Globus pallidus (tissue), 1 donor: ENCODE data around the gene CCND3.

Experiments
- DNase-seq: peaks from one replicate; pipeline ENCODE4 v3.0.0-alpha.2; 2015; ENCODE audit warnings: low spot score

Gene CCND3

DNA sequence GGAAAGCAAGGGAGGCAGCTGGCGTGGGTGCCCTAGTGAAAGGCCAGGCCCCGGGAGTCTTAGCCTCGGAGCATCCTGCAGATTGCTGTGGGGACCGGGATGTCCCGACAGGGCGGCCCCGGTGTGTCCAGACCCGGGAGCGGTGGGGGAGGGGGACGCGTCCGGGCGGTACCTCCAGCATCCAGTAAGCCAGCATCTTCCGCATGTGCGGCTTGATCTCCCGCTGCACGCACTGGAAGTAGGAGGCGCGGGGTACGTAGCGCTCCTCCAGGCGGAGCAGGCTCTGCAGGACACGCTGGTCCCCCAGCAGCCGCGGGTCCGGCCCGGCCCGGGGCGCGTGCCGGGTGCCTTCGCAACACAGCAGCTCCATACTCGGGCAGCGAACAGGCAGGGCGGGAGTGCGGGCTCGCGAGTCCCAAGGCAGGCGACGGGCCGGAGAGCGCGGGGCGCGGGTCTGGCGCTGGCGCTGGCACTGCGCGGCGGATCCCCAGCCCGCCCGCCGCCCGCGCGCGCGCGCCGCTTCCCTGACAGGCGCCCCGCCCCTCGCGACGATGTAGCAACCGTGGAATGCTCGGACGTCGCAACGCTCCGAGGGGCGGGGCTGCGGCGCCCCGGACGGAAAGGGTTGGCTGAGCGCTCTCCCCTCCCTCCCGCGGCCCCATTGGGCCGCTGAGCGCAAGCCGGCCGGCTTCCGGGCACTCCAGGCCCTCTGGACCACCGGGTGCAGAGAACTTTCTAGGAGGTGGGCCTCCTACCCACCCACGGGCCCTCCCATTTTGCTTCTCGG is at the start of gene CCND3:
TSS of gene CCND3 (minus strand) at position 529 of the 787 bp plus-strand sequence. CDS start at position 370, 159 bp downstream.
- DNase-seq: peak; percentile 91

DNA sequence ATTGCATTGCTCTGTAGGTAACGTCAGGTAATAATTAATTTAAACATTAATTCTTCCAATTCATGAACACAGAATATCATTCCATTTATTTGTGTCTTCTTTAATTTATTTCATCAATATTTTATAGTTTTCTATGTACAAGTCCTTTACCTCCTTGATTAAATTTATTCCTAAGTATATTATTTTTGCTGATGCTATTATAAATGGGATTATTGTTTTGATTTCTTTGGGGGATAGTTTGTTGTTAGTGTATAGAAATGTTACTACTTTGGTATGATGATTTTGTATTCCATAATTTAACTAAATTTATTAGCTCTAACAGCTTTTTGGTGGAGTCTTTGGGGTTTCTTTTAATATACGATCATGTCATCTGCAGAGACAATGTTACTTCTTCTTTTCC is 44.7 kb upstream of the CCND3 start:
- DNase-seq: no peak

DNA sequence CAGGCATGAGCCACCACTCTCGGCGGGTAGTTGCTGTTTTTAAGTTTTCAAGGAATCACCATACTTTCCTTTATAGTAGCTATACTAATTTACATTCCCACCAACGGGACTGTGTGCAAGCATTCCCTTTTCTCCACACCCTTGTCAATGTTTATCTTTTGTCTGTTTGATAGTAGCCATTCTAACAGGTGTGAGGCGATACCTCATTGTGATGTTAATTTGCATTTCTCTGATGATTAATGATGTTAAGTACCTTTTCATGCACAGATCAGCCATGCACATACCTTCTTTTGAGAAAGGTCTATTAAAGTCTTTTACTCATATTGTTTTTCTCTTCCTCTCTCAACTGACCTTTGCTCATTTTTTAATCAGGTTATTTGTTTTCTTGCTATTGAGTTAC is 43.0 kb upstream of the CCND3 start:
- DNase-seq: no peak

DNA sequence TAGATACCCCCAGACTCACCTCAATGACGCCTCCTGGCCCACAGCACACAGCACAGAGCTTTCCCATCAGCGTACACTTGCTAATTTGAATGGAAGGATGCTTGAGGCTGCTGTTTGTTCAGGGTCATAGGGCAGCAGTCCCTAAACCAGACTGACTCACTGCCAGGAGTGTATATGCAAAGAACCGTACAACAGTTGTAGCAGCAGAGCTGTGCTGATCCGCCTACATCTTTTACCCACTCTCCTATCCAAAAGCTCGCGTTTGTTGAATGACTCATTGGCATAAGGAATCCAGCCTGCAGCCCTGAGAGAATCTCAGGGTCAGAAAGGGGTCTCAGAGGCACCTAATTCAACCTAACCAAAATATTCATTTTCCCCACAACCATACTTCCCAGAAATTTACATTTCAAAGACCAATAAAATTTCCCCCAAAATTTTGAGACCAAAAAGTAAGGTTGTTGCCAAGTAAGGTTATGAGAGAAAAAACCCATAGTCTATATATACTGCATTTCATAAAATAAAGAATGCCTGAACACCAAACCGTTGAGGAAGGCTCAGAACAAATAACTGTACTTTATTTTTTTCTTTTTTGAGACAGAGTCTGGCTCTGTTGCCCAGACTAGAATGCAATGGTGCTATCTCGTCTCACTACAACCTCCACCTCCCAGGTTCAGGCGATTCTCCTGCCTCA is 35.3 kb upstream of the CCND3 start:
- no peak for DNase-seq

DNA sequence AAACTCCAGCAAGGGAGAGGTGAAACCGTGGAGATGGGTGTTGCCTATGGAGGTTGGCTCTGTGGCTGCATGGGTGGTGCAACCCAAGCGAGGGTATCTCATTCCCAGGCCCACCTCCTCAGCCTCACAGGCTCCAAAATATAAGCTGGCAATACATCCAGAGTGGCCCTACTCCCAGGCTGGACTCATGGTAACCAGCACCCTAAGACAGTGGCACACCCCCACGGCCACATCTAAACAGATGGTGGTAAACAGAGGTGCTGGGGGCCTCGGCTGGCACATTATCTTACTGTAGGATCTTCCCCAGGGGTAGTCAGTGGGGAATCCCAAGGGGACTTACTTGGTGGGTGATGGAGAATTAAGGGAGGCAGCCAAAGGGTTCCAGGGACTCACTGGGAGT is 33.7 kb upstream of the CCND3 start:
- no peak for DNase-seq

DNA sequence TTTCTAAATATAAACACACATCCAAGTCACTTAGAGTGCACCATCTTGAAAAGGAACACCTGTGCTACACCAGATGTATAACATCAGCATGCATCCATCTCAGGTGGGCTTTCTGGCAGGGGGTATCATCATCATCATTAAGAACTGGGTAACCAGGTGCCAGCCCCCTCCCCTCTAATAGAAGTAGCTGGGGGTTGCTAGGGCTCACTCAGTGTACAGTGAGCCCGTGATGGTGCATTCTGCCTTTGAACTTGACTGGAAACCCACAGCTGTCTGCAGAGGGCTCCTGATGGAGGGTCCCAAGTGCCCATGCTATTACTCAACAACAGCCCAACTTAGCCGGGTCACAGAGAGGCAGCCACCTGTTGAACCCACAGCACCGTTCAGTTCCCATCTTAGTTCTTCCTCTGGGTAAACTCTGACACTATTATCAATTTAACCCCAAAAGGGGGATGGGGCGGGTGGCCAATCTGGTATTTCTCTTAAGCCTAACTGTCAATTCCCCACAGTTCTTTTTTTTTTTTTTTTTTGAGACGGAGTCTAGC is 32.7 kb upstream of the CCND3 start:
- DNase-seq: no peak

DNA sequence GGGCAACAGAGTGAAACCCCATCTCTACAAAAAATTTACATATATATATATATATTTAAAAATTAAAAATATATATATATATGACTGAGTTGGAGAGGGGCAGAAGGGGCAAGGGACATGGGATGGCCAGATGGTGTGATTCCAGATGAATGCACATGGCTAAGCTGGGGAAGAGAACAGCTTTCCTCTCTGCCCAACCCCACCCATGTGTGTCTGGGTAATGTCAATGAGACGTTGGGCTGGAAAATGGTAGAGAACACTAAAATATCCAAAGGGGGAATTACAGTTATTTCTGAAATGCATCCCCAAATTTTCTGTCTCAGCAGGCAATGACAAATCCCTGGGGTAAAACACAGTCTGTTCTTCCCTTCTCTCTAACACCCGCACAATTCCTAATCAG is 31.2 kb upstream of the CCND3 start:
- DNase-seq: no peak

DNA sequence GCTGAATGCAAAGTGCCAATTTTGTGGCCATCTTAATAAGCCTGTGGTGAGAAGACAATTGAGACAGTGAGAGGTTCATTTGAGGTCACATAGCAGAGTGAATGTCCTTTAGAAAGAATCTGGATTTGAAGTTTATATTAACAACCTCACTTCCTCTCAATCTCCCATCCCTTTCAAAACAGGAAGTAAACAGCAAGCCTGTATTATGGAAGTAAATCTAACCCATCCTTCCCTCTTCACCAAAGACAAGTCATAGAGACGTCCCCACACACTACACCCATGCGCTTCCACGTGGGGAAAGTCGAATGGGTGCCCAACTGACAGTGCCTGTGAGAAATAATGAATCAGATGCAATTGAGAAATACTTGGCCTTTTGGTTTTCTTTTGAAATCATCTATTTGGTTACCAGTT is 28.8 kb upstream of the CCND3 start:
- peak; percentile 1 for DNase-seq

DNA sequence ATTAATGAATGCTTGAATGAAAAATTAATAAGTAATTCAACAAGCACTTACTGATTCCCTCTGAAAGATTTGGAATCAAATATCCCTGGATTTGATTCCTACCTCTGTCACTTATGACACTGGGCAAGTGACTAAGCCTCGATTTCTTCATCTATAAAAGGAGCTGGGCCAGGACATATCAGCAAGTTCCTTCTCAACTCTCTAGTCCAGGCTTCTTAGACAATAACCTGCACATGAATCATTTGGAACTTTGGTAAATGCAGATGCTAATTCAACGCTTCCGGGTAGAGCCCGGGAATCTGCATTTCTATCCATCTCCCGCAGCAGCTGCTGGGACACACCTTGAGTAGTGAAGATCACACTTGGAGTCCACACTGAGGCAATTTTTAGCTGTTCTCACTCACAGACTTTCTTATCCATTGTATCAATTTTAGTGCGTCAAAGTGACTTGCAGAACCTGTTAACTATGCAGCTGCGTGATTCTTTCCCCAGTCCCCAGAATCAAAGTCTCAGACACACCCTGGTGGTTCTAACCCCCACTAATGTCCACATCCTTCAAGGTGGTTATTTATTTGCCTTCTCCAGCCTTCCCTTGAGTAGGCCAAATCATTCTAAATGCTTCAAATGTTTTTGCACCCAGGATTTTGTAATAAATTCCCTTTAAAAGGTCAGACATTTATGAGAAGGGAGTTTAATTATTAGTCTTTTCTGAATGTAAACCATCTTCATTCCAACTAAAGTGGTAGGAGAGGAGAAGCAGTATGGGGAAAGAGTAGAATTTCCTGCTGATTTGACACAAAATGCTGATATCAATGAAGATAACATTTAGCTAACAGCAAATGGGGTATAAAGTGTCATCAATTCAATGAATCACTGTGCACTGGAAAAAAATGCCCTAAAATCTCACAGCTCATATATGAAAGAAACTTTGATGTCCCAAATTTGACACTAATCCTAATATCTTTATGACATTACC is 26.0 kb upstream of the CCND3 start:
- no peak for DNase-seq

DNA sequence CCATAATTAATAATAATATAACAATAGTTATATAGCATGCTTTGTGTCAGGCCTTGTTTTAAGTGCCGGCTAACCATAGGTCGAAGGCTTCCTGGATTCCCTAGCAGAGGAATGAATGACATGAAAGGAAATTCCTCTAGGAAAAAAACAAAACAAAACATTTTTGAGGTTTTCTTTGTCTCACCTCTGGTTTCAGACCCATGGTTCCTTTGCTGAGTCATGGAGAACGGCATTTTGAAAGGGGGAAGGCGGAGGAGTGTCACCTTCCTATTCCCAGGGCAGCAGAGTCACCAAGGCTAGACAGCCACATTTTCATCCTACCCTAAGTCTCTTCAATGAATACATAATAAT is 25.3 kb upstream of the CCND3 start:
- no peak for DNase-seq

DNA sequence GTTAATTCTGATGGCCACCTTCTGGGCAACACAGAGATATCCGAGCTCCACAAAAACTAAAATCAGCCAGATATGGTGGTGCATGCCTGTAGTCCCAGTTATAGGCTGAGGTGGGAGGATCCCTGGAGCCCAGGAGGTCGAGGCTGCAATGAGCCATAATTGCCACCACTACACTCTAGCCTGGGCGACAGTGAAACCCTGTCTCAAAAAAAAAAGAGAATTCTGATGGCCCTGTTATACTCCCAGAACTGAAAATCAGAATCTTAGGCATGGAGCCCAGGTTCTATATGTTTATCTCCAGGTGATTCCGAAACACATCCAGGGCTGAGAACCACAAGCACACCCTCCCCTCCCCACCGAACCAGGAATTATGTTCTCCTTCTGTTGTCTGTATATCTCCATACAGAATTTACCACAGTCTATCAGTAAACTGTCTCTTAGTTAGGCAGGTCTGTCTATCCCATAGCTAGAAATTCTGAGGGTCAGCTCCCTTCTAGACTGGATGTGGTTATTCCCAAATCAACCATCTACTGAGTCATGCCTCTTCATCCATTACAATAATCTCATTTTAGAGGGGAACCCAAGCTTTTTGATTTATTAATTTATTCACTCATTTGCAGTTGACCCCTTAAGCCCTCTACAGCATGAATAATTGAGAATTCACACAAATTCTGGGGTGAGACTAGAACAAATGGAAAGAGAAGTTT is 24.8 kb upstream of the CCND3 start:
- DNase-seq: no peak

DNA sequence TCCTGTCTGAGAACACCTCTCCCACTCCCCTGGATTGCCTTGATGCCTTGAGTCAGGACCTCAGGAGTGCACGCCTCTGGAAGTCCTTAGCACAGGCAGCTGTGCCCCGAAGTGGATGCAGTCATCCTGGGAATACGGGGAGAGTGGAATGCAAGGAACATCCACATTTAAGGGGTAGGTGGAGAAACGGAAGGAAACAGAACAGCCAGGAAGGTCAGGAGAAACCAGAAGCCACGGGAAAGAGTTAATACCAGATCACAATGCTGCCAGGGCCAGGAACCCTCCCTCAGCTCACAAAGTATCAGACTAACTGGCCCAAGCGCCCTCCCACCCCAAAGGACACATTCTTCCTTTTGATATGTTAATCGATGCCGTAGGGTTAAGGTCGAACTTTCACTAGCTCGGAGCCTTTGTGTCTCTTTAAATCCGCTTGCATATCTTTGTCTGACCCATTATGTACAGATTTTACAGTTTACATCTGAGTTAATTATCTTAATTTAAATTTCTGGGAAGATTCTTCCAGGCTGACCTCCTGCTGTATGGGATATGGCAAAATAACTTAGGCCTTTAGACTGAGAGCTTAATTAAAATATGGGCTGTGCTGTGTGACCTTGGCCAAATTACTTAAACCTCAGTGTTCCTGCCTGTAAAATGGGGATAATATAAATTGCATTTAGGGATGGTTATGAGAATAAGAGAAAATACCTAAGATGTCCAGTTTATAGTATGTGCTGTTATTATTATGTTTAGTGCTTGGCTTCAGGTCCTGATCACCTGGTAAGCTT is 24.0 kb upstream of the CCND3 start:
- DNase-seq: no peak

DNA sequence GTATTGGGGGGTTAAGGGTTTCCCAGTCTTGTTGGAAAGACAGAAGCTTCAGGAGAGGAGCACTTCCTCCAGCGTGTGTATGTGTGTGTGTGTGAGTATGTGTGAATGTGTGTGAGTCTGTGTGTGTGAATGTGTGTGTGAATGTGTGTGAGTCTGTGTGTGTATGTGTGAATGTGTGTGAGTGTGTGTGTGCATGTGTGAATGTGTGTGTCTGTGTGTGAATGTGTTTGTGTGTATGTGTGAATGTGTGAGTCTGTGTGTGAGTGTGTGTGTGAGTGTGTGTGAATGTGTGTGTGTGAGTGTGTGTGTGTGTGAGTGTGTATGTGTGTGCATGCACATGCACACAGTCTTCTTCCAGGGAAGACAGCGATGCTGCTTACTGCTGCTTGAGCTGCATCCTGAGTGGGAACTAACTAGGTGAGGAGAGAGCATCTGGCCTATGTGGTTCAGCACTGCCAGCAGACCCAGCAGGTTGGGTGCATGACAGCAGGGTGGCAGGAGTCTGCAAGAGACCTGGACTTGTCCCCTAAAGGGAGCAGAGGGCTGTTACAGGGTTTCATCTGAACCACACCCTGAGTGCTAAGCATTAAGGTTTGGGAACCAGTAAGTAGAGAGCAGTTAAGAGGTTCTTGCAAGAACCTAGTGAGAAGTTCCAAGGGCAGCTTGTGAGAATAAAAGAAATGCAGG is 22.7 kb upstream of the CCND3 start:
- no peak for DNase-seq

DNA sequence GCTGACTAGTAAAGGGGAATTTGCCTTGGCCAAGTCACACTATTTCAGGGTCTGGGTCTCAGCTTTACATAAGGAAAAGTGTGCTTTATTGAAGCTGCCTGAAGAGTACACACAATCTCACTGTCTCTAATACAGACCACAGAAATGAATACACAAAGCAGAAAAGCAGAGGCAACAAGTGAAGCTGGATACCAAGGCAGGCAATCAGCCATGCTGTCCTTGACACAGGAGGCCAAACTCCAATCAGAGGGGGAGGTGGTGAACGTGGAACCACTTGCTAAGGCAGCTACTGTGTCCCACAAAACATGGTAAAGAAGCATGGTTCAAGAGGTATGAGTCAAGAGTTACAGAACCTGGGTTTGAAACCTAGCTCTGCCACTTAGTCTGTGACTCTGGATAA is 21.8 kb upstream of the CCND3 start:
- DNase-seq: no peak

DNA sequence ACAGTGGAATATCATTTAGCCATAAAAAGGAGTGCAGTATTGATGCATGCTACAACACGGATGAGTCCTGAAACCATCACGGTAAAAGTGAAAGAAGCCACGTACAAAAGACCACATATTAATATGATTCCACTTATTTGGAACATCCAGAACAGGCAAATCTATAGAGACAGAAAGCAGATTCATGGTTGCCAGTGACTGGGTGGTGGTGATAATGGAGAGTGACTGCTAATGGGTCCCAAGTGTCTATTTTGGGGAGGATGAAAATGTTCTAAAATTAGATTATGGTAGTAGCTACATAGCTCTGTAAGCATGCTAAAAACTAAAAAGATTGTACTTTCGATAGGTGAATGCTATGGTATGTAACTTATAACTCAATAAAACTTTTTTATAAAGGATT is 18.4 kb upstream of the CCND3 start:
- DNase-seq: no peak

DNA sequence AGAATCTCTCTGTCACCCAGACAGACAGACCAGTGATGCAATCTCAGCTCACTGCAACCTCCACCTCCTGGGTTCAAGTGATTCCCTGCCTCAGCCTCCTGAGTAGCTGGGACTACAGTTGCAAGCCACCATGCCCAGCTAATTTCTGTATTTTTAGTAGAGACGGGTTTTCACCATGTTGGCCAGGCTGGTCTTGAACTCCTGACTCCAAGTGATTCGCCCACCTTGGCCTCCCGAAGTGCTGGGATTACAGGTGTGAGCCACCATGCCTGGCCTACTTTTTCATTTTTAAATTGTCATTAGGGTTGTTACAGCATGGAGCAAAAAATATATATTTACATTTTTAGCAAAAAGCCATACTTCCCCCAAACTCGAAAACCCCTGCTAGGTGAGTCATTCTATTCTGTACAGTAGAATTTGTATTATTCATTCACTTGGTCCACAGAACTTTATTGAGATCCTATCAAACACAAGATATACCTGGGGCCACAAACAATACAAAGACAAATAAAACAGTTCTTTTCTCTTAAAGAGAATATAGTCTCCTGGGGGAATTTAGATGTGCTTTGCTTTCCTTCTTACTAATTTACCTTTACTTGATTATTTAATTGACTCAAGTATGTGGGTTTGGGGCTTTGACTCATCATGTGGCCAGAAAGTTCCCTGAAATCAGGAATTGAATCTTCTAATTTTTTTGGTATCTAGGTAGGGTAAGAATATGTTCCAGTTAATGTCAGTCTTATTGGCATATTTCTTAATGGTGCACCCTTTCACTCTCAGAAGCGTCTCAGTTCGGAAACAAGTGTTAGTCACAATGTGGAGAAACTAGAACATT is 16.6 kb upstream of the CCND3 start:
- DNase-seq: no peak

DNA sequence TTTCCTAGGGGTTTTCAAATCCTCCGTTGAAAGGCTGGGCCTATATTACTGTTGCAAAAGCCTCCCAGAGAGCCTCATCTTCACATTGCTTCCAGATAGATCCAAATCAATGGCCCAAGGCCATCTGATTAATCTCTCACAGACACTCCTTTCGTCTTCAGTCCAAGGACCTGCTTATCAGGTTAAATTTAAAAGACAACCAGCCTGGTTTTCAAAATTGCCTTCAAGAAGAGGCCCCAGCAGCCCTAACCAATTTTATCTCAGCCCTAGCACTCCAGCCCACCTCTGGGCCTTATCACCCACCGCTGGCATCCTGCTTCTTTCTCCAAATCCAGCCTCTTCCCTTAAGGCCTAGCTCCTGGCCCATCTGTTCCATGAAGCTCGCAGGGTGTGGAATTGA is 15.5 kb upstream of the CCND3 start:
- no peak for DNase-seq

DNA sequence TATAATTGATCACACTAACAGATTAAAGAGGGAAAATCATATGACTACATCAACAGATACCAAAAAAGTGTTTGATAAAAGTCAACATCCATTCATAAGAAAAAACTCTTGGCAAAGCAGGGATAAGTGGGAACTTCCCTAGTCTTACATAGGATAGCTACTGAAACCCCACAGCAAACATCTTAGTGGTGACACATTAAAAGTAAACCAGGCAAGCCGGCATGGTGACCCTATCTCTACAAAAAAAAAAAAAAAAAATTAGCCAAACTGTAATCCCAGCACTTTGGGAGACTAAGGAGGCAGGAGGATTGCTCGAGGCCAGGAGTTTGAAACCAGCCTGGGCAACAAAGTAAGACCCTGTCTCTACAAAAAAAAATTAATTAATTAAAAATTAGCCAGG is 13.8 kb upstream of the CCND3 start:
- DNase-seq: no peak

DNA sequence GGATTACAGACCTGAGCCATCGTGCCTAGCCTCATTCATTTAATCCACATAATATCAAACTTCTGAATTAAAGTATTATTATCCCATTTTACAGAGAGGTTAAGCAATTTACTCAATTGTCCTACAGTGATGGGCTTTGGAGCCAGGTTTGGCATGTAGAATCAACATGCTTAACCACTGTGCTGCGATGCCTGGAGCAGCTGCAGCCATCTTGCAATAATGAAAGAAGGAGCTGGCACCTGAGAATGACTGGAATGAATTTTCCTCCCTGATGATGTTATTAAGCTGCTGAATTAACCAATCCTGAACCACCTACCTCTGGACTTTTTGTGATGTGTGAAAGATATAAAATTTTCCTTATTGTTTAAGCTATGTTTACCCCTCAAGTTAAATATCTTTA is 13.1 kb upstream of the CCND3 start:
- DNase-seq: no peak
